Psoas muscle (tissue), 8 donors: Measurements from ENCODE around the gene DNMT1. TPM values are rescaled to one million over a fixed set of nuclear protein-coding genes. Genes with fewer than 3 reads are reported as not detected.
A peak's percentile ranks its signal among the peaks of the same experiment; 100 is the strongest.

Experiments
- ATAC-seq, 4 donors: fragments of 200-7000 bp; cut with Tn5 transposase; one replicate each; pipeline ENCODE4 v1.9.1; 2020; ENCODE audit warnings: moderate library complexity in 3 of 4, mild to moderate bottlenecking in 2 of 4
- DNase-seq, 2 donors: peaks; one replicate each; pipeline ENCODE4 v3.0.0-alpha.2; 2020
- H3K27ac ChIP-seq: fragments of 200-600 bp; one replicate; pipeline ENCODE4 v1.8.0; 2022
- H3K27me3 ChIP-seq, 3 donors: fragments of 200-600 bp in 1 of 3; one replicate each; pipeline versions ENCODE4 v1.6.1 to v1.8.0; 2013 to 2022; ENCODE audit warnings: low read length in 2 of 3, mild to moderate bottlenecking in 2 of 3, moderate library complexity in 1 of 3; ENCODE audit not compliant: insufficient read depth in 3 of 3
- H3K36me3 ChIP-seq, 2 donors: fragments of 200-600 bp in 1 of 2; one replicate each; pipeline versions ENCODE4 v1.6.1 to v1.8.0; 2013 to 2022; ENCODE audit warnings: low read depth in 1 of 2, mild to moderate bottlenecking in 1 of 2, moderate library complexity in 1 of 2; ENCODE audit not compliant: insufficient read depth in 1 of 2
- H3K4me1 ChIP-seq: fragments of 200-600 bp; one replicate; pipeline ENCODE4 v1.8.0; 2022
- H3K4me3 ChIP-seq: fragments of 200-600 bp; one replicate; pipeline ENCODE4 v1.8.0; 2022; ENCODE audit warnings: mild to moderate bottlenecking
- H3K9me3 ChIP-seq: fragments of 200-600 bp; one replicate; pipeline ENCODE4 v1.8.0; 2022
- CTCF ChIP-seq: fragments of 200-600 bp; IDR thresholded peaks from one replicate; pipeline ENCODE4 v1.8.0; 2022; ENCODE audit warnings: antibody characterized with exemption
- WGBS, 3 donors: extraction: QIAGEN DNeasy Blood & Tissue Kit; methylation state at CpG; one replicate each; pipeline versions ENCODE4 v1.1.6 to v1.1.7; 2013; 5-methylcytosine and 5-hydroxymethylcytosine counted together
- intact Hi-C, 2 donors: fragments of 100-400 bp; cut with DNase I; formaldehyde crosslinking; loops; one replicate each; pipeline versions ENCODE4 v1.11.0 to v1.14.2; 2022
- polyA plus RNA-seq, 3 donors: library from polyadenylated mRNA; stranded (reverse); fragments of 200-250 nt; gene quantifications; one replicate each; pipeline ENCODE4 v1.2.3, GENCODE V29; 2013
- total RNA-seq, 4 donors: library from RNA; stranded (reverse); fragmentation: NEBNext Ultra II Directional in 2 of 4; extraction: Animal tissue kit (Norgen Biotek cat#: 25700) in 2 of 4; gene quantifications; one replicate each; pipeline versions ENCODE4 v1.2.1 to v1.2.4, GENCODE V29; 2021 to 2023
- donor health status: healthy with polysubstance abuse.
- donor health status: DM: no; HTN: no; CAD: no; lungs with moderate emphysema.
- donor health status: Bipolar disorder and iron deficiency.
- donor health status: healthy.
- donor health status: DM: yes; HTN: yes; CAD: no.
- donor health status: DM: no; HTN: no; CAD: no.
- donor health status: DM: no; HTN: no; CAD: no.
- donor health status: DM: yes; HTN: yes; CAD: no.

DNMT1 gene
- total and polyA plus RNA-seq, 7 donors, result 7.1 to 25.2 (median 13.5) TPM

GRCh38 chr19:10230173-10230860, 35.6 kb upstream of the DNMT1 start:
- intact Hi-C loops, result no loop called here
- 1 to 2% (median 1%) methylated on average over 48 to 70 of the region's 70 CpGs for WGBS, 3 donors
- H3K4me3 ChIP-seq, result peak overlapping the region; percentile 79
- peaks cover 8% of the 10 kb centered on the region for H3K4me1 ChIP-seq
- H3K27ac ChIP-seq, result peak overlapping the region; percentile 75
- H3K36me3 ChIP-seq, result no peaks in the 10 kb centered on the region
- H3K9me3 ChIP-seq, result no peaks in the 10 kb centered on the region
- peak in 1 of 4 donors; percentile 16 for ATAC-seq
- TF ChIP-seq CTCF, result no peak
- peaks cover 0 to 50% (median 0%) of the 10 kb centered on the region in 3 donors for H3K27me3 ChIP-seq
- peak; percentile 56 to 72 for DNase-seq

GRCh38 chr19:10228920-10229319, 34.2 kb upstream of the DNMT1 start:
- Histone ChIP-seq H3K4me1 (peaks cover 8% of the 10 kb centered on the region), H3K27ac (no peak overlapping the region), H3K27me3 (peaks cover 0 to 50% (median 0%) of the 10 kb centered on the region in 3 donors), H3K36me3 (no peaks in the 10 kb centered on the region), H3K9me3 (no peaks in the 10 kb centered on the region), H3K4me3 (no peak overlapping the region)
- DNase-seq, result no peak
- ATAC-seq, result no peak
- intact Hi-C loops, result no loop called here
- TF ChIP-seq CTCF, result peak; percentile 35
- 43 to 68% (median 50%) methylated on average over 2 of the region's 2 CpGs for WGBS, 3 donors

- no peak for TF ChIP-seq CTCF
- H3K27ac ChIP-seq, result no peak overlapping the region
- no peaks in the 10 kb centered on the region for H3K36me3 ChIP-seq
- H3K9me3 ChIP-seq, result no peaks in the 10 kb centered on the region
- H3K27me3 ChIP-seq, result peaks cover 0 to 50% (median 0%) of the 10 kb centered on the region in 3 donors
- no peak overlapping the region for H3K4me3 ChIP-seq
- intact Hi-C loops, result no loop called here
- 85 to 88% (median 86%) methylated on average over 5 of the region's 5 CpGs for WGBS, 3 donors
- no peak for ATAC-seq
- peaks cover 8% of the 10 kb centered on the region for H3K4me1 ChIP-seq
- no peak for DNase-seq
Observed at GRCh38 chr19:10228393-10228792, 33.6 kb upstream of the DNMT1 start.

GRCh38 chr19:10227026-10227971, 32.5 kb upstream of the DNMT1 start:
- intact Hi-C loops, result no loop called here
- H3K4me1 ChIP-seq, result peaks cover 8% of the 10 kb centered on the region

More at GRCh38 chr19:10227026-10227971, 32.5 kb upstream of the DNMT1 start:
- no peak for TF ChIP-seq CTCF
- Histone ChIP-seq H3K9me3 (no peaks in the 10 kb centered on the region), H3K27ac (no peak overlapping the region), H3K4me3 (no peak overlapping the region), H3K27me3 (peaks cover 0 to 50% (median 0%) of the 10 kb centered on the region in 3 donors), H3K36me3 (no peaks in the 10 kb centered on the region)
- DNase-seq, result peak; percentile 32 to 73
- ATAC-seq, result peak in 2 of 4 donors; percentile 22 to 23
- 46 to 54% (median 51%) methylated on average over 27 to 28 of the region's 28 CpGs for WGBS, 3 donors
